Measurements from ENCODE around the gene METTL1.

The METTL1 gene

DNA sequence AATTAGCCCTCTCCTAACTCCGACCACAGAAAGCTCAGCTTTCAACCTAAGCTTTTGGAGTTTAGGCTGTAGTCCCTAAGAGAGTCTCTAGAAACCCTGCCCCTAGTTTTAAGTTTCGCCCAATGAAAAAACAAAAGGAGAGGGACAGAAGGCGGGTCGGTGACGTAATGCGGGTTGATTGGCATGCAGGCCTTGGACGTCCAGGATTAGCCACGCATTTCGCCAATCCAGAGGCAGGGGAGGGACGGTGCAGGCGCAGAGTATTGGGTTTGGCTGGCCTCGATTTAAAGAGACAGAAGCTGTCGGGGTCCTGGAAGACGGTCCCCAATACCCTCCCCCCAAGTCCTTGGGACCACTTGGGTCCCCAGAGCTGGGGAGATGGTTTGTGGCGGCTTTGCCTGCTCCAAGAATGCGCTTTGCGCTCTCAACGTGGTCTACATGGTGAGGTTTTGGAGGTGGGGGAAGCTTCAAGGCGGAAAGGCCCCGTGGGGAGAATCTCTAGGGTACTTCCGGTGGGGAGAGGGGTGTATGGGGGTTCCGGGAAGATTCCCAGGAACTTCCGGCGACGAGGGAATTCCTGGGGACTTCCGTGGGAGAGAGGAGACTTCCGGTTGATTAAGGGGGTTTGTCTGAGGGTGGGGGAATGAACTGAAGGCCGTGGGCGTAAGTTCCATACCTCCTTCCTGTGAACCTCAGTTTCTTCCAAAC lies 27.0 kb downstream of the METTL1 start, which contains the start of gene TSPAN31:
TSS of gene TSPAN31 (plus strand) at position 263 of the 708 bp plus-strand sequence. CDS start at position 379, 116 bp downstream.
- peaks cover 14% of the 10 kb centered on the region for H3K4me1 Mint-ChIP-seq
- peak within 1 kb of the TSS; percentile 87 to 89 (median 88) for H3K4me3 Mint-ChIP-seq
- H3K9me3 Mint-ChIP-seq: no peaks in the 10 kb centered on the region
- peaks cover 37% of the 10 kb centered on the region for H3K36me3 Mint-ChIP-seq (ENCODE audit: low read depth)
- TF ChIP-seq, protein P1, sequence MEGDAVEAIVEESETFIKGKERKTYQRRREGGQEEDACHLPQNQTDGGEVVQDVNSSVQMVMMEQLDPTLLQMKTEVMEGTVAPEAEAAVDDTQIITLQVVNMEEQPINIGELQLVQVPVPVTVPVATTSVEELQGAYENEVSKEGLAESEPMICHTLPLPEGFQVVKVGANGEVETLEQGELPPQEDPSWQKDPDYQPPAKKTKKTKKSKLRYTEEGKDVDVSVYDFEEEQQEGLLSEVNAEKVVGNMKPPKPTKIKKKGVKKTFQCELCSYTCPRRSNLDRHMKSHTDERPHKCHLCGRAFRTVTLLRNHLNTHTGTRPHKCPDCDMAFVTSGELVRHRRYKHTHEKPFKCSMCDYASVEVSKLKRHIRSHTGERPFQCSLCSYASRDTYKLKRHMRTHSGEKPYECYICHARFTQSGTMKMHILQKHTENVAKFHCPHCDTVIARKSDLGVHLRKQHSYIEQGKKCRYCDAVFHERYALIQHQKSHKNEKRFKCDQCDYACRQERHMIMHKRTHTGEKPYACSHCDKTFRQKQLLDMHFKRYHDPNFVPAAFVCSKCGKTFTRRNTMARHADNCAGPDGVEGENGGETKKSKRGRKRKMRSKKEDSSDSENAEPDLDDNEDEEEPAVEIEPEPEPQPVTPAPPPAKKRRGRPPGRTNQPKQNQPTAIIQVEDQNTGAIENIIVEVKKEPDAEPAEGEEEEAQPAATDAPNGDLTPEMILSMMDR (IDR thresholded peaks at IDR 0.05; ENCODE audit: unreplicated experiment in 3 of 3): no peak
- peaks cover 28% of the 10 kb centered on the region for H3K27me3 Mint-ChIP-seq (ENCODE audit: low read depth)
- H3K27ac Mint-ChIP-seq: peak within 1 kb of the TSS; percentile 90 to 98 (median 94)

- H3K27me3 Mint-ChIP-seq (ENCODE audit: low read depth): peaks cover 34% of the 10 kb centered on the region
- peaks cover 17% of the 10 kb centered on the region for H3K4me1 Mint-ChIP-seq
- peak overlapping the region; percentile 87 to 89 (median 88) for H3K4me3 Mint-ChIP-seq
- TF ChIP-seq, protein P1 (IDR thresholded peaks at IDR 0.05; ENCODE audit: unreplicated experiment in 3 of 3): no peak
- H3K36me3 Mint-ChIP-seq (ENCODE audit: low read depth): peaks cover 34% of the 10 kb centered on the region
- H3K27ac Mint-ChIP-seq: peak overlapping the region; percentile 90 to 98 (median 94)
- H3K9me3 Mint-ChIP-seq: no peaks in the 10 kb centered on the region
These were observed 27.6 kb downstream of the METTL1 start for GRCh38 chr12:57744194-57744776.

- H3K36me3 Mint-ChIP-seq (ENCODE audit: low read depth): peaks cover 29% of the 10 kb centered on the region
- peak overlapping the region; percentile 87 to 89 (median 88) for H3K4me3 Mint-ChIP-seq
- H3K9me3 Mint-ChIP-seq: no peaks in the 10 kb centered on the region
- peaks cover 39% of the 10 kb centered on the region for H3K27me3 Mint-ChIP-seq (ENCODE audit: low read depth)
- TF ChIP-seq, protein P1 (IDR thresholded peaks at IDR 0.05; ENCODE audit: unreplicated experiment in 3 of 3): no peak
- peak overlapping the region in 1 of 3 experiments; percentile 94 for H3K27ac Mint-ChIP-seq
- H3K4me1 Mint-ChIP-seq: peaks cover 22% of the 10 kb centered on the region
These were observed 28.1 kb downstream of the METTL1 start for GRCh38 chr12:57743769-57744168.

GRCh38 chr12:57741844-57742738 lies 29.8 kb downstream of the METTL1 start:
- H3K27ac Mint-ChIP-seq: no peak overlapping the region
- peaks cover 23% of the 10 kb centered on the region for H3K4me1 Mint-ChIP-seq
- H3K36me3 Mint-ChIP-seq (ENCODE audit: low read depth): peaks cover 16% of the 10 kb centered on the region
- H3K9me3 Mint-ChIP-seq: no peaks in the 10 kb centered on the region
- H3K4me3 Mint-ChIP-seq: peak overlapping the region in 2 of 3 experiments; percentile 31 to 58
- TF ChIP-seq, protein P1 (IDR thresholded peaks at IDR 0.05; ENCODE audit: unreplicated experiment in 3 of 3): no peak
- H3K27me3 Mint-ChIP-seq (ENCODE audit: low read depth): peaks cover 46% of the 10 kb centered on the region

DNA sequence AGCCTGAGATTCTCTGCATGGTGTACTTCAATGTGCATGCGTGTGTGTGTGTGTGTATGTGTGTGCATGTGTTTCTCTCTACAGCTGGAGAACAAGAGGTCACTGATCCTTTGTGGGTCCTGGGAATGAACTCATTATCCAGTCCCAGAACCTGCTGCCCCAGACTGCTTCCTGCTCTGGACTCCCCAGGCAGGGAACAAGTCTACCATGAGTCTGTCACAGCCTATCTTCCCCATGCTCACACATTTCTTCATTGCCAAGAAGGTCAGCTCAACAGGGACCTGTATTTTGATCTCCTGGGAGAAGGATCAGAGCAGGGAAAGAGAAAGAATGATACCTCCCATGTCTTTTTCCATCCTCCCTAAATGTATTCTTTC lies 30.5 kb downstream of the METTL1 start:
- Mint-ChIP-seq H3K9me3 (no peaks in the 10 kb centered on the region), H3K27me3 (ENCODE audit: low read depth) (peaks cover 53% of the 10 kb centered on the region)

More for the DNA sequence above, 30.5 kb downstream of the METTL1 start:
- peaks cover 9% of the 10 kb centered on the region for H3K36me3 Mint-ChIP-seq (ENCODE audit: low read depth)
- peaks cover 28% of the 10 kb centered on the region for H3K4me1 Mint-ChIP-seq
- TF ChIP-seq, protein P1 (IDR thresholded peaks at IDR 0.05; ENCODE audit: unreplicated experiment in 3 of 3): no peak
- no peak overlapping the region for H3K27ac Mint-ChIP-seq
- H3K4me3 Mint-ChIP-seq: peak overlapping the region in 2 of 3 experiments; percentile 31 to 58

All from nephron (organoid).